HG03095 (cell line): Measurements from ENCODE around the gene DAND5.

Source experiments
- ATAC-seq: cut with Tn5 transposase; IDR thresholded peaks from one replicate; pipeline ENCODE4 v1.9.1; 2021; ENCODE audit warnings: moderate library complexity; ENCODE audit not compliant: unreplicated experiment

DAND5 gene

GRCh38 chr19:12969292-12969988 is at the start of gene DAND5:
Gene DAND5, plus strand, starts transcription at chr19:12969576. Its CDS starts 85 bp downstream, at chr19:12969661.
- no peak for ATAC-seq

GRCh38 chr19:12921047-12921446 is 48.3 kb upstream of the DAND5 start:
- no peak for ATAC-seq

DNA sequence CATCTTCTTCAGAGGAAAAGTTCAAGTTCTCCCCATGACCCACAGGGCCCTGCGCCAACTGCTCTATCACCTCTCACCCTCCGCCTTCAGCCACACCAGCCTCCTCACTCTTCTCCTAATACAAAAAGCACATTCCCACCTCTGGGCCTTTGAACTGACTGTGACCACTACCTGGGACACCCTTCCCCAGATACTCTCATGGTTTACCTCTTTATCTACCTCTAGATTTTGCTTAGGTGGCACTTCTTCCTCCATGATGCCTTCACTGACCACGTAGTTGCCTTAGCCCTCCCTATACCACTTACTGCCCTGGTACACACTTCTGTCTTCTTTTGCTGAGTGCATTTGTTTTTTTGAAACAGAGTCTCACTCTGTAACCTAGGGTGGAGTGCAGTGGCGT is 46.4 kb upstream of the DAND5 start:
- ATAC-seq: no peak

GRCh38 chr19:12924621-12925310 is 44.6 kb upstream of the DAND5 start:
- ATAC-seq: no peak

GRCh38 chr19:12930002-12930645 is 39.3 kb upstream of the DAND5 start:
- no peak for ATAC-seq

DNA sequence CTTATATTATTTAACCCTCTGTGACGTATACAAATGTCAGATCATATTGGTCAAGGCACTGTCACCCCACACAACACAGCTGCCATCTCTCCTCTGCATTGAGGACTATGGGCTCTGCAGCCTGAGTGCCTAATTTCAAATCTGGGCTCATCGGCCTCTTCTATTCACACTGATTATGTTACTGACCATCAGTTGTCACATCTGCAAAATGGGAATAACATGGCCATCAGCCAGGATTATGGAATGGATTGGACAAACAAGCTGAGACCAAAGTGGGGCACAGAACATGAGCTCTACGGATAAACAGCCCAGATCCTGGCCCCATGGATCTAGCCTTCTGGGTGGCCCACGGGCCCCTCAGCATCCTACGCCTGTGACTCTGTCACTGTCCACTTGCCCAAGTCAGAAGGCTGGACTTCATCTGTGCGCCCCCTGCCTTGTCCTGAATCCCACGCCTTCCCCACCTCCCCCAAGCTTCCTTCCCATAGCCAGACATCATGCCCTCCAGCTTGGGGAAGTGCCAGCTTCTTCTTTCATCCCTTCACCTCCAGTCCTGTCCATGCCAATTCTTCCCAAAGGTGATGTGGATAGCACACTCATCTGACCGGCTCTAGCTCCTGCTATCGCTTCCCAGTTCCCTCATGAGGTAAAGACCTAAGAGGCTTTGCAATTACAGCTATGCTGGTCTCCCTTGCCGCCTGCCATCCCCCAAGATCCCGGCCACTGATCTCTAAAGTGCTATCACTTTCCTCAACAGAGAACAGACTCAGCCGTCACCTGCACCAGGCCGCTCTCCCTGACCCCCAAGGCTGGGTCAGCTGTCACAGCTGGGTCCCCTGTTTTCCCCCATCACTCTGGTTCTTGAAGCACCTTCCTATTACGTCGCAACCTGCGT is 36.7 kb upstream of the DAND5 start:
- no peak for ATAC-seq

- no peak for ATAC-seq
Measured at GRCh38 chr19:12933287-12934072, 35.9 kb upstream of the DAND5 start, which contains the start of gene FARSA. Gene FARSA, minus strand, starts transcription at chr19:12933711. Its CDS starts 15 bp downstream, at chr19:12933696.

- no peak for ATAC-seq
Measured at GRCh38 chr19:12935071-12935470, 34.3 kb upstream of the DAND5 start.

DNA sequence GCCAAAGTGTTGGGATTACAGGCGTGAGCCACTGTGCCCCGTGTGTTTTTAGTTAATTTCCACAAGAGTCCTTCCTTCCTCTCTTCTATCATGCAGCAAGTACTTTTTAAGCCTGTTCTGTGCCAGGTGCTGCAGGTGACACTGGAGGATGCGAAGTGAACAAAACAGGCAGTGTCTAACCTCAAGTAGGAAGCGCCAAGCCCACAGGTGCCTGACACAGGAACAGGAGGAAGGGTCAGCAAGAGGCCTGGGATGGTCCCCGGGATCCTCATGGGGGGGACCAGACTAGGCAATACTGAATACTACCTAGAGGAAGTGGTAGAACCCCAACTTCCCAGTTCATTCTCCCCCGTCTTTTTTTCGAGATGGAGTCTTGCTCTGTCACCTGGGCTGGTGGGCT is 32.8 kb upstream of the DAND5 start:
- ATAC-seq: no peak

GRCh38 chr19:12937093-12937926 is 32.1 kb upstream of the DAND5 start:
- ATAC-seq: no peak

- ATAC-seq: peak; percentile 77
Measured at GRCh38 chr19:12937927-12938778, 31.2 kb upstream of the DAND5 start, which contains the start of gene CALR. Gene CALR, plus strand, starts transcription at chr19:12938609. Its CDS starts 71 bp downstream, at chr19:12938680.

DNA sequence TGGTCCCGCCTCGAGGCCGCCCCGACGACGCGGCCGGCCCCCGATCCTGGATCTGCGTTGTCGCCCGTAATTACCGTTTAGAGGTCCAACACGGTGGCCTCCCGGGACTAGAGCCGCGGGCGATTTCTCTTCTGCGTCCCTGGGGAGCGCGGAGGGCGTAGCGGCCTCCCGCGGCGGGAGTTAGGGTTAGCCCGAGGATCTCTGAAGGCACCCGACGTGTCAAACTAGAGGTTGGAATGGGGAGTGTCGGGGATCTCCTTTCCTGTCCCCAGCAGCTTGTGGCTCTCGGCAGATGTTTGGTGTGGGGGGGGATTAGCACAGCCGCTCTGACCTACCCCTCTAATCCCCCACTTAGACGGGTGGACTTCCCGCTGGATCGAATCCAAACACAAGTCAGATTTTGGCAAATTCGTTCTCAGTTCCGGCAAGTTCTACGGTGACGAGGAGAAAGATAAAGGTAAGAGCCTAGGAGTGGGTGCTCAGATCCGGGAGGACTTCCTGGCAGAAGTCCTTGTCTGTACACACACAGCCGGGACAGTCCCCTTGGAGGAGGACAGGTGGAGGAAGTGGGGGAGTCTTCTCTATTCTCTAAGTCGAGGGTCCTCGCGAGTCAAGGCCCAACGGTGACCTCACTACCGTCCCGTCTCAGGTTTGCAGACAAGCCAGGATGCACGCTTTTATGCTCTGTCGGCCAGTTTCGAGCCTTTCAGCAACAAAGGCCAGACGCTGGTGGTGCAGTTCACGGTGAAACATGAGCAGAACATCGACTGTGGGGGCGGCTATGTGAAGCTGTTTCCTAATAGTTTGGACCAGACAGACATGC is 30.4 kb upstream of the DAND5 start:
- no peak for ATAC-seq

GRCh38 chr19:12939975-12940423 is 29.4 kb upstream of the DAND5 start:
- ATAC-seq: no peak

DNA sequence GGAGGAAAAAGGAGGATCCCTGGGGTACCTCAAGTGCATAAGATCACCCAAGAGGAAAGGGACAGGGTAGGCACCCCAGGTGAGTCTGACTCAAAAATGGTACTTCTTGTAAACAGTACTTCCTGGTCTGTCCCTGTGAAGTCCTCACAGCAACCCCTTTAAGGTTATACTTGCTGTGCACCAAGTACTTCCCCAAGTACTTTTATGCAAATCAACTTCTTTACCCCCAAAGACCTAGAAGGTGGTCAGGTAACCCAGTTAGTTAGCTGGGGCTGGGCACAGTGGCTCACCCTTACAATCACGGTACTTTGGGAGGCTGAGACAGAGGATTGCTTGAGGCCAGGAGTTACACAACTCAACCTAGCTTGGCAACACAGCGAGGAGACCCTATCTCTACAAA is 28.5 kb upstream of the DAND5 start:
- ATAC-seq: no peak

GRCh38 chr19:12943437-12944044 is 25.8 kb upstream of the DAND5 start:
- ATAC-seq: no peak

DNA sequence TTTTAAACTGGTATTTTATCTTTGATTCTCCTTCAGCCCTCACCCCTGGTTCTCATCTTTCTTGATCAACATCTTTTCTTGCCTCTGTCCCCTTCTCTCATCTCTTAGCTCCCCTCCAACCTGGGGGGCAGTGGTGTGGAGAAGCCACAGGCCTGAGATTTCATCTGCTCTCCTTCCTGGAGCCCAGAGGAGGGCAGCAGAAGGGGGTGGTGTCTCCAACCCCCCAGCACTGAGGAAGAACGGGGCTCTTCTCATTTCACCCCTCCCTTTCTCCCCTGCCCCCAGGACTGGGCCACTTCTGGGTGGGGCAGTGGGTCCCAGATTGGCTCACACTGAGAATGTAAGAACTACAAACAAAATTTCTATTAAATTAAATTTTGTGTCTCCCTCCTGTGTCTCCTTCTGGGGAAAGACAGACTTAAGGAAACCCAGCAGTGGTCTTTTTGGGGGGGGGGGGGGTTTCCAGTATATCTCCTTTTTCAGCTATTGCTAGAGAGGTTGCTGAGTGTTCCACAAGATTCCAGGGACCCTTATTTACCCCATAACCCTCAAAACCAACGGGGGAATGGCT is 25.2 kb upstream of the DAND5 start:
- ATAC-seq: no peak
